Measurements from ENCODE around the gene BTG2. TPM values are rescaled to one million over a fixed set of nuclear protein-coding genes. Genes with fewer than 3 reads are reported as not detected.

Gene BTG2
- total RNA-seq, 1 experiment from 2014 or later: 24.2 TPM

GRCh38 chr1:203274603-203275381, 30.5 kb upstream of the BTG2 start:
- intact Hi-C loops (cut with micrococcal nuclease): no loop called here
- BruUV-seq (replicated peaks): no TSS peak
- no peaks in the 10 kb centered on the region for H4K20me1 ChIP-seq (ENCODE audit: insufficient read depth)
- DNase-seq (ENCODE audit: low read depth, low spot score) (no peak), ATAC-seq (no peak)
- ChIA-PET CTCF (interaction anchor here (1.0 to 3.3 kb wide), 5 partner anchors 52 to 234 kb away, joined by 3 to 28 read pairs (median 4); no protein-coding TSS in a partner anchor), RAD21 (ENCODE audit: low non-redundant PET in 1 of 2, low total read pairs in 2 of 2, uncharacterized antibody in 2 of 2, unreplicated experiment in 2 of 2) (no interaction called here), POLR2A (no interaction called here)
- H3K36me3 ChIP-seq (ENCODE audit: control insufficient read depth in 1 of 2, insufficient read depth in 2 of 2, low read length in 2 of 2): no peaks in the 10 kb centered on the region
- no peak overlapping the region for H2AFZ ChIP-seq (ENCODE audit: low read depth, low read length, poor library complexity, severe bottlenecking)
- no peaks in the 10 kb centered on the region for H3K27me3 ChIP-seq (ENCODE audit: insufficient read depth, low read length)
- H3K27ac ChIP-seq (ENCODE audit: low read depth, low read length): no peak overlapping the region
- H3K4me3 ChIP-seq (replicated peaks in 1 of 2; ENCODE audit: low read depth in 1 of 2, low read length in 2 of 2): no peak overlapping the region
- no peak overlapping the region for H3K9ac ChIP-seq (ENCODE audit: low read length)
- H3K9me3 ChIP-seq (ENCODE audit: control insufficient read depth in 1 of 2, insufficient read depth in 1 of 2, low read depth in 1 of 2, low read length in 2 of 2): no peaks in the 10 kb centered on the region
- H3K79me2 ChIP-seq (ENCODE audit: insufficient read depth, low read length): no peaks in the 10 kb centered on the region
- H3K4me2 ChIP-seq (ENCODE audit: low read length): no peak overlapping the region
- no peaks in the 10 kb centered on the region for H3K9me2 ChIP-seq (ENCODE audit: insufficient read depth)
- H3K4me1 ChIP-seq (ENCODE audit: control insufficient read depth in 1 of 2, insufficient read depth in 2 of 2, low read length in 2 of 2): peaks cover 0 to 23% of the 10 kb centered on the region in 2 experiments; a peak in 2 of 4 replicates
- TF ChIP-seq SRF (IDR thresholded peaks at IDR 0.05; ENCODE audit: low read depth) (no peak), SP1 (IDR thresholded peaks at IDR 0.05; ENCODE audit: low read depth) (no peak), CTCF (IDR thresholded peaks at IDR 0.05 in 2 of 3, conservative IDR thresholded peaks at IDR 0.05 in 1 of 3; ENCODE audit: borderline replicate concordance in 1 of 3, insufficient read depth in 1 of 3, low read depth in 2 of 3, low read length in 2 of 3) (no peak), EGR1 (IDR thresholded peaks at IDR 0.05; ENCODE audit: low read depth) (no peak), ELF1 (IDR thresholded peaks at IDR 0.05; ENCODE audit: borderline replicate concordance, low read depth) (no peak), POLR2AphosphoS5 (IDR thresholded peaks at IDR 0.05; ENCODE audit: low read depth, low read length) (no peak), CEBPB (IDR thresholded peaks at IDR 0.05; ENCODE audit: low read depth) (no peak), SIN3A (IDR thresholded peaks at IDR 0.05; ENCODE audit: low read depth) (no peak), ATF3 (IDR thresholded peaks at IDR 0.05) (no peak), CBX3 (IDR thresholded peaks at IDR 0.05; ENCODE audit: low read depth) (no peak), POLR2A (IDR thresholded peaks at IDR 0.05; ENCODE audit: borderline replicate concordance, extremely low read depth, insufficient read depth, insufficient read length) (no peak), RAD21 (IDR thresholded peaks at IDR 0.05; ENCODE audit: low read depth) (no peak), EZH2phosphoT487 (IDR thresholded peaks at IDR 0.05; ENCODE audit: borderline replicate concordance) (no peak), ZBTB33 (IDR thresholded peaks at IDR 0.05; ENCODE audit: extremely low read depth, insufficient replicate concordance, low read length) (no peak), ZFX (IDR thresholded peaks at IDR 0.05) (no peak), MAX (IDR thresholded peaks at IDR 0.05) (no peak)
